HG03064 (cell line): Measurements from ENCODE around the gene KRT15.

ENCODE experiments used
- ATAC-seq: cut with Tn5 transposase; IDR thresholded peaks from one replicate; pipeline ENCODE4 v1.9.1; 2021; ENCODE audit warnings: low read depth; ENCODE audit not compliant: unreplicated experiment

Gene KRT15

GRCh38 chr17:41505809-41506767, 12.6 kb downstream of the KRT15 start:
- ATAC-seq = no peak

DNA sequence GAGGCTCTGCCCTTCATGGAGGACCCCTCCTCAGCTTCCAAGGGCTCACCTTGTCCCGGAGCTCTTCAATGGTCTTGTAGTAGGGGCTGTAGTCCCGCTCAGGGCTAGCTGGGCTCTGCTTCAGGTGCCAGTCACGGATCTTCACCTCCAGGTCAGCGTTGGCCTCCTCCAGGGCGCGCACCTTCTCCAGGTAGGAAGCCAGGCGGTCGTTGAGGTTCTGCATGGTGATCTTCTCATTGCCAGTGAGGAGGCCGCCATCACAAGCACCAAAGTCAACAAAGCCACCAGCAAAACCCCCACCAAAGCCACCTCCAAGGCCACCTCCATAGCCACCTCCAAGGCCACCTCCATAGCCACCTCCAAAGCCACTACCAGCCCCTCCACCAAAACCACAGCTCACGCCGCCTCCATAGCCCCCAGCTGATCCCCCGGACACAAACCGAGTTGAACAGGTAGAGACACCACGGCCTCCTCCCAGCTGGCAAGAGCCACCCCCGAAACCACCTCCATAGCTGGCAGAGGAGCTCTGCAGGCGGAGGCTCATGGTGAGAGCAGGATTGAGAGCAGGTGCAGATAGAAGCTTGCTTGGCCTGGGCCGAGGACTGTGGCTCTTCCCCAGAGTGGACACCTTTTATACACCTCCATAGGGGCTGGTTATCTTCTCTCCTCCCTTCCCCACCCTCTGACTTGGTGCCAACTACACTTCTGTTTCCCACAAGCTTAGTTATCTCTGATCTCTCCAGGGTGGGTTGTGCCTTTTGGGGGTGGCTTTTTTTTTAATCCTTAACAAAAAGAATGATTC, 13.5 kb downstream of the KRT15 start, which contains the start of gene KRT13:
KRT13 (minus strand) TSS at position 606 of the 802 bp plus-strand sequence; CDS start at position 544, 62 bp downstream.
- ATAC-seq = no peak

GRCh38 chr17:41504246-41504977, 14.3 kb downstream of the KRT15 start:
- no peak for ATAC-seq

DNA sequence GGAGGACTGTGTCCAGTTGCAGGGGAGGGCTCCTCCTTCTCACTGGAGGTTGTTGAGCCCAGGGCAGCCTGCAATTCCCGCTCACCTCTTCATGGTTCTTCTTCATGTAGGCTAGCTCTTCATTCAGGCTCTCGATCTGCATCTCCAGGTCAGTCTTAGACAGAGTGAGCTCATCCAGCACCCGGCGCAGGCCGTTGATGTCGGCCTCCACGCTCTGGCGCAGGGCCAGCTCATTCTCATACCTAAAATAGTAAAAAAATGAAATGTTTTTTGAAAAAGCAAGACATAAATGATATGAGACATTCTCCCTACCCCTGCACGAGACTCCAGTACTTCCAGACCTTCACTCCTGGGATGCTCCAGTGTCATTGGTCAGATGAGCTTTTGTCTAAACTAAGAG, 15.5 kb downstream of the KRT15 start:
- no peak for ATAC-seq

DNA sequence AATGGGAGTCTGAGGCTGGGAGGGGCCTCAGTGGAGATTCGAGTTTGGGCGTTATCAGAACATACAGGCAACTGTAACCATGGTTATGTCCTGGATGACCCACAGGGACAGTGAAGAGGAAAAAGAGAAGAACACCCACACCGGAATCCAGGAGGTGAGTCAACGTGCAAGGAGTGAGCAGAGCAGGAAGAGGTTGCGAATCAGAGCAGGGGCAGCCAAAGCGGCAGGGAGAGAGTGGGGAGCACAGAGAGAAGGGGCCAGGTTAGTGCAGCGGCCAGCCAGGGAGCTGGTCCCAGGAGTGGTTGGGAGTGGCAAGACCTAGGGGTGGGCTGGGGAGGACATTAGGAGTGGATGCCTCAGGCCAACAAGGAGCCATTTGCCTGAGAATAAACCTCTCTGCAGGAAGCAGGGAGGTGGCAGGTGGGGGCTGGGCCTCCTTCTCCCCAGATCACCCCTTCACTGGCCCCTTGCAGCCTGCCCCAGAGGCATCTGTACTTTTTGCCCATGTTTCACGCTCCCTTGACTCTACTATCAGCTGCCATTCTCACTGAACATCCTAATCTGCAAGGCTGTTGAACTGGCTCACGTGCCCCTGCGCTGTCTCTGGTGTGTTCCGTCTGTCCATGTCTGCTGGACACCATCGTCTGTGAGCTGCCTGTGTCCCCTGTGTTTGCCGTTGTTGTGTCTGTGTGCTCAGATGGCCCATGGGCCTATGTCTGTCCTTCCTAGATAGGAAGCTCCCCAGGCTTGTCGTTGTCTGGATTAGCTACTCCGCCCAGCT, 18.4 kb downstream of the KRT15 start:
- ATAC-seq = no peak

DNA sequence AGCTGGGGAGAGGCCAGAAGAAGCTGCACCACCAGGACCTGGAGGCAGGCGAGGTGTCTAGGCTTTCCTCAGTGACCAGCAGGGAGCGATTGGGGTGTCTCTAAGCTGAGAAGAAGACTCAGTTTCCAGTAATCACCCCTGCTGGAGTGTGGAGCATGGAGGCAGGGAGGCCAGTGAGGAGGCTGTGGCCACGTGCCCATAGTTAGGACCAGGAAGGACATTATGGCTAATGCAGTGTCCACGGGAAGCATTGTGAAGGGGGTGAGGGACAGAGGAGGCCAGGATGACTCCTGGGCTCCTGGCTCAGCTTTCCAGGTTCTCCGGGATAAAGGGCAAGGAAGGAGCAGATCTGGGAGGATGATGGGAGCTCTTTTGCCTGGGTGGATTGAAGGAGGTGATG, 19.0 kb downstream of the KRT15 start:
- no peak for ATAC-seq

GRCh38 chr17:41498276-41498675, 20.4 kb downstream of the KRT15 start:
- no peak for ATAC-seq

DNA sequence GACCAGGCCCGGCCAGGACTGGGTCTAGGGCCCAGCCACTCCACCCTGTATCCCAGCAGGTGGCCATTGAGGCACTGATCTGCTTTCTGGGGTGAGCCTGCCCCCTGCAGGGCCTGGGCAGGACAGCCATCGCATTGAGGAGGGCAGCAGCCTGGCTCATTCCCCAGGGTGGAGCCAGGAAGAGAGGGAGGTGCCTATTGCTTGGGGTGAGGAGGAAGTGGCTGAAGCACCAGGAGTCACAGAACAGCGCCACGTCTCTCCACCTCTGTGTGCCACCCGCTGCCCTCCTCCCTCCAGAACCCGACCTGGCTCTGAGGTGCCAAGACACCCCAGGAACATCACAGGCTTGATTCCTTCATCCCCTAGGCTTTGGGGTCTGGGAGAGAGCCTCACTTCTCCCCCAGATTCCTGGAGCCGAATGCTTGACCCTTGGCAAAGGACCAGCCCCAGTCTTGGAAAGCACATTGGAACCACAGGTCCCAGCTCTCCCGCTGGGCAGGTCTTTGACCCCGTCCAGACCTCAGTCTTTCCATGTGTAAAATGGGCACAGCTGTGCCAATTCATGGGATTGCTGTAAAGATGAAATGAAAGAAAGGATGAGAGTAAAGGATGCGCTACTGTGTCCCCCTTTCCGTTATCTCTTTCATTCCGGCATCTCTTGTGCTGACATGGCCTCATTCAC, 21.7 kb downstream of the KRT15 start:
- ATAC-seq = no peak

GRCh38 chr17:41494524-41494923, 24.2 kb downstream of the KRT15 start:
- no peak for ATAC-seq

DNA sequence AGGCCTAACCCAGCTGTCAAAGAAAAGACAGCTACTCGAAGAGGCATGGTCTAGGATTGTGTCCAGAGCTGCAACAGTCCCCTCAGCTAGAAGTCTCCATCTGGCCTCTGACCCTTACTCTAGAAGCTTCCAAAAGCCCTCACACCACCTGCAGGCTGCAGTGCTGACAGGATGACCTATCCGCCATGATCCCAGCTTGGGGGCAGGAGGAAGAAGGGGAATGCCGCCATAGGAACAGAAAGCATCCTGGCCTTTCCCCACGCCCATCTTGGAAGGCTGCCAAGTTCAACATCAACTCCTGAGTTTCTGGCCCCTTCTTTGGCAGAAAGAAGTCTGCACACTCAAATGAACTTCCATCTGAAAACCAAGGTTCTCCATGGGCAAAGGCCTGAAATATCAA, 25.9 kb downstream of the KRT15 start:
- no peak for ATAC-seq

- no peak for ATAC-seq
These were observed 26.3 kb downstream of the KRT15 start for GRCh38 chr17:41492351-41492750.

DNA sequence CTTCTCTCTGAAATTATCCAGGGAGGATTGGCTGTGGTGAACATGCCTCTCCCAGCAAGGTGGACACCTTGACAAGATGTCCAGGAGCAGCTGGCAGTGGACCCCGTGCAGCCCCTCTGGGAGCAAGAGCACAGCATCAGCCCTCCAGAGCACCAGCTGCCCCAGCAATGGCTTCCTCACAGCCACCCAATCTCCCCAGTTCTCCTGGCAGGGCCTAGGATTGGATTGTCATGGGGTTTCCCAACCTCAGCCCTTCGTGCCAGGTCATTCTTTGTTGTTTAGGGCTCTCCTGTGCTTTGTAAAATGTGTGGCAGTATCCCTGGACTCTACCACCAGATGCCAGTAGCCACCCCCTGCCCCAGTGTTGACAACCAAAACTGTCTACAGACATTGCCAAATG, 27.2 kb downstream of the KRT15 start:
- ATAC-seq = no peak

GRCh38 chr17:41490000-41490990, 28.4 kb downstream of the KRT15 start:
- no peak for ATAC-seq

DNA sequence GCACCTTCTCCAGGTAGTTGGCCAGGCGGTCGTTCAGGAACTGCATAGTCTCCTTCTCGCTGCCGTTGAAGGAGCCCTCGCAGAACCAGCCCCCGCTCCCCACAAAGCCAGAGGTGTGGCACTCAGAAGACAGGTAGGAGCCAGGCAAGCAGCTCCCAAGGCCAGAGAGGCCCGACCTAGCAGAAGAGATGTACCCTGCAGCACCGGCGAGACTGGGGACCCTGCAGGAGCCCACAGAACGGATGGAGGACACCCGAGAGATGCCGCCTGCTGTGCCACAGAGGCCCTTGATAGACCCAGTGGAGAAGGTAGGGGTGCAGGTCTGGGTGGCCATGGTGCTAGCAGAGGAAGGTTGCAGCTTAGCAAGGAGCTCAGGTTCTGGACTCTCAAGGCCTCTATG, 29.2 kb downstream of the KRT15 start, which contains the start of gene KRT36:
KRT36 (minus strand) TSS at position 380 of the 400 bp plus-strand sequence; CDS start at position 334, 46 bp downstream.
- ATAC-seq = no peak

DNA sequence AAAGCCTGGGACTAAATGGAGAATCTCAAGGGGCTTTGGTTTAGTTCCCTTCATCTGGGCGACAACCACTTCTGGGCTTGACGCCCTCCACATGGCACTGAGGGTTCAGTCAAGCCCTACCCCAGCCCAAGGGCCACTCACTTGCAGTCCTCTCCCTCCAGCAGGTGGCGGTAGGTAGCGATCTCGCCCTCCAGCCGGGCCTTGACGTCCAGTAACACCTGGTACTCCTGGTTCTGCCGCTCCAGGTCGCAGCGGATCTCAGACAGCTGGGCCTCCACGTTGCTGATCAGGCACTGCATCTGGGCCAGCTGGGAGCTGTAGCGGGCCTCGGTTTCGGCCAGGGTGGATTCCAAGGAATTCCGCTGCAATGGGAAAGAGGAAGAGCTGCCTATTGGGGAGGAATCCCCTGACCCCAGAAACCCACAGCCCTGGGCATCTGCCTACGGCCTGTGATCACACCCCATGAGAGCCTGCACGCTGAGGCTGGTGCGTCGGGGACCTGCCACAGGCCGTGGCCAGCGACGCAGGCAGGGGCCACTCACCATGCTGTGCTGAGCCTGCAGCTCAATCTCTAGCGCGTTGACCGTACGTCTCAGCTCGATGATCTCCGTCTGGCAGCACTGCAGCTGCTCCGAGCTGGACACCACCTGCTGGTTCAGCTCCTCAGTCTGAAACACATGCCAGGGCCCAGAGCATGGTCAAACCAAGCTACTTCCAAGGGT, 31.7 kb downstream of the KRT15 start:
- ATAC-seq = no peak

DNA sequence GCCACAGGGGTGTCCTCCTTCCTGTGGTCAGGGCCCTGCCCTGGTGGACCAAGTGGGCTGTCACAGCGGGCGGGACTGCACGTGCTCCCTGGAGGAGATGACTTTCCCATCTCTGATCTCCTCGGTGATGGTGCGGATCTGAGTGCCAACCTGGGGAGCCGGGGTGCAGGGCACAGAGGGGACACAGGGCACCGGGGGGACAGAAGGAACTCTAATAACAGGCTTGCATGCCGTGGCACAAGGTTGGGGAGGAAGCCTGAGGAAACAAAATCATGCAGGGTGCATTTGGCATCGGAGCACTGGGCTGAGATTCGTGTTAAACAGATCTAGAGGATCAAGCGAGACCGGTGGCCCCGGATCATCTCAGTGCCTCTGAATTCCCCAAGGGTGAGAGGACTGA, 32.4 kb downstream of the KRT15 start:
- ATAC-seq = no peak
